Measurements from ENCODE around the gene MYL11.

DNA sequence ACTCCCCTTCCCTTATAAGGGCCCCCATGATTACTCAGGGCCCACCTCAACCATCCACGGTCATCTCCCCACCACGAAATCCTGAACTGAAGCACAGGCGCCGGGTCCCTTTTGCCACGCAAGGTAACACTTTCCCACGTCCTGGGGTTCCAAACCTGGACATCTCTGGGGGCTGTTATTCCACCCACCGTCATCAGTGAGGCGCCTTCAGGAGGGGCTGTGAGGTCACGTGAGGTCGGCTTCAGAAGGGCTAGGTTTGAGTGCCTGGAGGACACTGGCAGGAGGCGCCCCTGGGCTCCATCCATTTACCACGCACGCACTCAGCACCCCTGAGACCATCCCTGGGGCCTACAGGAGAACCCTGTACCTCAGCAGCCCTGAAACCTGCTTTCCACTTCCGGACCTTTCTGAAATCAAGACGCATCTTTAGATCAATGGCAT, 23.6 kb upstream of the MYL11 start:
- TF ChIP-seq, protein P1, sequence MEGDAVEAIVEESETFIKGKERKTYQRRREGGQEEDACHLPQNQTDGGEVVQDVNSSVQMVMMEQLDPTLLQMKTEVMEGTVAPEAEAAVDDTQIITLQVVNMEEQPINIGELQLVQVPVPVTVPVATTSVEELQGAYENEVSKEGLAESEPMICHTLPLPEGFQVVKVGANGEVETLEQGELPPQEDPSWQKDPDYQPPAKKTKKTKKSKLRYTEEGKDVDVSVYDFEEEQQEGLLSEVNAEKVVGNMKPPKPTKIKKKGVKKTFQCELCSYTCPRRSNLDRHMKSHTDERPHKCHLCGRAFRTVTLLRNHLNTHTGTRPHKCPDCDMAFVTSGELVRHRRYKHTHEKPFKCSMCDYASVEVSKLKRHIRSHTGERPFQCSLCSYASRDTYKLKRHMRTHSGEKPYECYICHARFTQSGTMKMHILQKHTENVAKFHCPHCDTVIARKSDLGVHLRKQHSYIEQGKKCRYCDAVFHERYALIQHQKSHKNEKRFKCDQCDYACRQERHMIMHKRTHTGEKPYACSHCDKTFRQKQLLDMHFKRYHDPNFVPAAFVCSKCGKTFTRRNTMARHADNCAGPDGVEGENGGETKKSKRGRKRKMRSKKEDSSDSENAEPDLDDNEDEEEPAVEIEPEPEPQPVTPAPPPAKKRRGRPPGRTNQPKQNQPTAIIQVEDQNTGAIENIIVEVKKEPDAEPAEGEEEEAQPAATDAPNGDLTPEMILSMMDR (IDR thresholded peaks at IDR 0.05; ENCODE audit: insufficient read depth, low read length, poor library complexity, severe bottlenecking), result no peak
- TF ChIP-seq EZH2phosphoT487 (conservative IDR thresholded peaks at IDR 0.05; ENCODE audit: low read length), result no peak
